IMR-90 (cell line): ENCODE data around the gene MPZL3. TPM values are rescaled to one million over a fixed set of nuclear protein-coding genes. Genes with fewer than 3 reads are reported as not detected.

Source experiments
- ATAC-seq: fragments of 200-7000 bp; cut with Tn5 transposase; 2 replicates; pipeline ENCODE4 v1.9.1; 2020; ENCODE audit warnings: low read depth, mild to moderate bottlenecking, moderate library complexity
- BruUV-seq: library from RNA; stranded (reverse); fragments of 400-500 nt; replicated peaks from 2 replicates; lab custom pipeline; 2021; lab: Mats Ljungman, UMichigan
- CTCF ChIA-PET: fragments of 300-600 bp; formaldehyde crosslinking; extraction: SDS; loops from one replicate; lab custom pipeline; 2021; ENCODE audit warnings: antibody characterized with exemption; lab: Yijun Ruan, JAX
- POLR2A ChIA-PET: fragments of 300-600 bp; sonication (Branson Sonifier 250); formaldehyde crosslinking; loops from one replicate; lab custom pipeline; 2022; ENCODE audit warnings: antibody characterized with exemption; ENCODE audit not compliant: unreplicated experiment; lab: Charles Lee
- DNase-seq: peaks from one replicate; pipeline ENCODE4 v3.0.0; 2013
- H2AFZ ChIP-seq: replicated peaks from 2 replicates; pipeline ENCODE3; 2013; ENCODE audit warnings: low read length, mild to moderate bottlenecking; ENCODE audit not compliant: poor library complexity
- H2AK5ac ChIP-seq: 2 replicates; pipeline ENCODE4 v1.6.1; 2013; ENCODE audit warnings: low read depth, low read length, inconsistent platforms
- H2AK9ac ChIP-seq: replicated peaks from 2 replicates; pipeline ENCODE3; 2013; ENCODE audit warnings: mild to moderate bottlenecking, low read depth, low read length, moderate library complexity; ENCODE audit not compliant: poor library complexity
- H2BK120ac ChIP-seq: 2 replicates; pipeline ENCODE4 v1.6.1; 2013; ENCODE audit warnings: low read depth, low read length, inconsistent platforms
- H2BK15ac ChIP-seq: 3 replicates; pipeline ENCODE4 v1.6.1; 2013; ENCODE audit warnings: low read depth, low read length, inconsistent platforms
- H2BK20ac ChIP-seq: 2 replicates; pipeline ENCODE4 v1.6.1; 2013; ENCODE audit warnings: low read depth, mild to moderate bottlenecking, inconsistent platforms, low read length, moderate library complexity
- H2BK5ac ChIP-seq: 2 replicates; pipeline ENCODE4 v1.6.1; 2013; ENCODE audit warnings: mild to moderate bottlenecking, low read depth, low read length, inconsistent platforms; ENCODE audit not compliant: poor library complexity, severe bottlenecking
- H3K14ac ChIP-seq: replicated peaks from 2 replicates; pipeline ENCODE4 v1.6.1; 2013; ENCODE audit warnings: low read depth, low read length, inconsistent platforms
- H3K18ac ChIP-seq: 2 replicates; pipeline ENCODE4 v1.6.1; 2013; ENCODE audit warnings: low read depth, low read length, control low read depth
- H3K23ac ChIP-seq: 2 replicates; pipeline ENCODE4 v1.6.1; 2013; ENCODE audit warnings: low read depth, low read length, inconsistent platforms
- H3K27ac ChIP-seq: 2 replicates; pipeline ENCODE4 v1.5.1; 2013; ENCODE audit warnings: mild to moderate bottlenecking, control low read depth, low read length; ENCODE audit not compliant: insufficient read depth
- H3K27me3 ChIP-seq: 2 replicates; pipeline ENCODE4 v1.6.1; 2013; ENCODE audit warnings: low read length; ENCODE audit not compliant: control insufficient read depth, insufficient read depth
- H3K36me3 ChIP-seq: 2 replicates; pipeline ENCODE4 v1.6.1; 2013; ENCODE audit warnings: low read length, mixed read lengths; ENCODE audit not compliant: control insufficient read depth, insufficient read depth
- H3K4ac ChIP-seq: 2 replicates; pipeline ENCODE4 v1.6.1; 2013; ENCODE audit warnings: low read depth, low read length, inconsistent platforms
- H3K4me1 ChIP-seq: 2 replicates; pipeline ENCODE4 v1.6.1; 2013; ENCODE audit warnings: low read length, mixed read lengths; ENCODE audit not compliant: control insufficient read depth, insufficient read depth
- H3K4me2 ChIP-seq: 2 replicates; pipeline ENCODE4 v1.6.1; 2013; ENCODE audit warnings: low read depth, mild to moderate bottlenecking, control low read depth, low read length, moderate library complexity
- H3K4me3 ChIP-seq: 2 replicates; pipeline ENCODE4 v1.5.1; 2013; ENCODE audit warnings: low read depth, mild to moderate bottlenecking, control low read depth, low read length, moderate library complexity; ENCODE audit not compliant: insufficient read depth
- H3K56ac ChIP-seq: 2 replicates; pipeline ENCODE4 v1.6.1; 2013; ENCODE audit warnings: low read length, inconsistent platforms; ENCODE audit not compliant: insufficient read depth; ENCODE audit errors: extremely low read depth
- H3K79me1 ChIP-seq, 2 experiments: 2 replicates each; pipeline ENCODE4 v1.6.1; 2013; ENCODE audit warnings: low read length in 2 of 2, inconsistent platforms in 1 of 2, low read depth in 1 of 2
- H3K9ac ChIP-seq: 2 replicates; pipeline ENCODE4 v1.6.1; 2013; ENCODE audit warnings: low read depth, low read length, control low read depth
- H3K9me1 ChIP-seq: 2 replicates; pipeline ENCODE4 v1.6.1; 2013; ENCODE audit warnings: low read length, inconsistent platforms; ENCODE audit not compliant: insufficient read depth
- H3K9me3 ChIP-seq: 2 replicates; pipeline ENCODE4 v1.6.1; 2013; ENCODE audit warnings: low read length; ENCODE audit not compliant: control insufficient read depth, insufficient read depth
- H4K20me1 ChIP-seq: 2 replicates; pipeline ENCODE4 v1.6.1; 2013; ENCODE audit warnings: low read length, inconsistent platforms; ENCODE audit not compliant: insufficient read depth
- H4K5ac ChIP-seq: 2 replicates; pipeline ENCODE4 v1.6.1; 2013; ENCODE audit warnings: mild to moderate bottlenecking, low read depth, low read length, control low read depth
- H4K8ac ChIP-seq, 2 experiments: 2 replicates each; pipeline ENCODE4 v1.6.1; 2013; ENCODE audit warnings: low read depth in 2 of 2, low read length in 2 of 2, control low read depth in 1 of 2, inconsistent platforms in 1 of 2
- H4K91ac ChIP-seq: 2 replicates; pipeline ENCODE4 v1.6.1; 2013; ENCODE audit warnings: low read depth, low read length, inconsistent platforms; ENCODE audit not compliant: insufficient read depth
- BHLHE40 ChIP-seq: fragments of 150-350 bp; IDR thresholded peaks from 2 replicates; pipeline ENCODE4 v1.6.1; 2016; ENCODE audit warnings: mild to moderate bottlenecking, low read depth, low read length
- CTCF ChIP-seq: conservative IDR thresholded peaks from 2 replicates; pipeline ENCODE4 v1.5.1; 2012; ENCODE audit warnings: mild to moderate bottlenecking, low read depth, low read length, improper control_type of control experiment
- FOS ChIP-seq: fragments of 150-350 bp; IDR thresholded peaks from 2 replicates; pipeline ENCODE4 v1.6.1; 2016; ENCODE audit warnings: low read depth, low read length
- MAFK ChIP-seq: IDR thresholded peaks from 2 replicates; pipeline ENCODE4 v1.6.1; 2012; ENCODE audit warnings: low read depth, low read length, improper control_type of control experiment
- MXI1 ChIP-seq: IDR thresholded peaks from 2 replicates; pipeline ENCODE4 v1.6.1; 2012; ENCODE audit warnings: low read depth, mild to moderate bottlenecking, low read length, moderate library complexity, borderline replicate concordance
- NFE2L2 ChIP-seq: fragments of 150-350 bp; IDR thresholded peaks from 2 replicates; pipeline ENCODE4 v1.6.1; 2016; ENCODE audit warnings: low read depth, mild to moderate bottlenecking, low read length
- POLR2A ChIP-seq: IDR thresholded peaks from 2 replicates; pipeline ENCODE4 v1.6.1; 2012; ENCODE audit warnings: mild to moderate bottlenecking, low read depth, low read length
- RAD21 ChIP-seq: IDR thresholded peaks from 2 replicates; pipeline ENCODE4 v1.6.1; 2012; ENCODE audit warnings: low read length, improper control_type of control experiment
- RCOR1 ChIP-seq: IDR thresholded peaks from 2 replicates; pipeline ENCODE4 v1.6.1; 2012; ENCODE audit warnings: mild to moderate bottlenecking, low read length, improper control_type of control experiment; ENCODE audit not compliant: insufficient replicate concordance
- SMC3 ChIP-seq: fragments of 150-350 bp; IDR thresholded peaks from 2 replicates; pipeline ENCODE4 v1.6.1; 2016; ENCODE audit warnings: low read depth, mild to moderate bottlenecking, antibody characterized with exemption, low read length, moderate library complexity
- USF2 ChIP-seq: fragments of 150-350 bp; IDR thresholded peaks from 2 replicates; pipeline ENCODE4 v1.6.1; 2017; ENCODE audit warnings: mild to moderate bottlenecking, antibody characterized with exemption, low read length, low read depth
- WGBS, 2 experiments: methylation state at CpG; one replicate each; pipeline versions ENCODE4 v1.1.5 to v1.1.7; 2013; ENCODE audit warnings: missing lambda C conversion rate in 2 of 2; ENCODE audit not compliant: insufficient read length in 1 of 2; ENCODE audit errors: extremely low coverage in 2 of 2; 5-methylcytosine and 5-hydroxymethylcytosine counted together
- dilution Hi-C: fragments of 300-500 bp; cut with HindIII; formaldehyde crosslinking; loops from one replicate; pipeline ENCODE4 v1.14.3; 2018; ENCODE audit warnings: low sequenced_read_pairs; ENCODE audit not compliant: unreplicated experiment
- in situ Hi-C: fragments of 300-500 bp; cut with MboI; formaldehyde crosslinking; loops from 3 replicates; pipeline ENCODE4 v1.14.3; 2019; ENCODE audit warnings: low sequenced_read_pairs, inconsistent platforms, mixed read lengths
- intact Hi-C: fragments of 100-400 bp; cut with micrococcal nuclease; formaldehyde crosslinking; loops from 2 replicates; pipeline ENCODE4 v1.10.0; 2022
- polyA plus RNA-seq, 3 experiments: library from polyadenylated mRNA; depleted of rRNA; stranded (reverse); fragments of >200 nt; gene quantifications; 2 replicates each; pipeline ENCODE4 v1.2.3, GENCODE V29; 2012; ENCODE audit warnings: low replicate concordance in 1 of 3
- total RNA-seq: library from RNA; depleted of rRNA; stranded (reverse); fragments of >200 nt; gene quantifications from 2 replicates; pipeline ENCODE4 v1.2.3, GENCODE V29; 2012

Gene MPZL3
- total and polyA plus RNA-seq, 2 of the 4 experiments (the other 2 are of a cell fraction), result 0.15 to 0.36 TPM

DNA sequence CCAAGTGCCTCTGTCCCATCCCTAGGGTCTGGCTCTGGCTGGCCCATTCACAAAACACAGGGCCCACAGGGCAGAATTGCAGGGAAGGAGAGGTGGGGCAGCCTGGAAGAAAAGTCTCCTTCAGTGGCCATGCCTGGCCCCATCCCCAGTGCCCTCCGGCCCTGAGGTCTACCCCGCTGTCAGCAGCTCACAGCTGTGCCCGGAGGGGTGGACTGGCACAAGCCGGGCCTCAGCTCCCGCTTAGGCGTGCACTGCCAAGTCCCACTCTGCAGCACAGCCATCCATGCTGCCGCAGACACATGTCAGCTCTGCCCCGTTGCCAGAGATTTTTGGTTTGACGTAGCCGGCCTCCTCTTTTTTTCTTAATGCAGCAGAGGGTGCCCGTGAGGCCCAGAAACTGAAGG is 71.9 kb downstream of the MPZL3 start:
- H3K4me2 ChIP-seq, result no peak overlapping the region; the same call in 1 of the 2 replicates
- no peak overlapping the region for H3K56ac ChIP-seq
- ATAC-seq (peak; percentile 42), DNase-seq (no peak)
- no peak overlapping the region for H3K18ac ChIP-seq
- H3K79me1 ChIP-seq, result no peaks in the 10 kb centered on the region
- ChIA-PET POLR2A (no interaction called here), CTCF (interaction anchor here (0.6 to 2.1 kb wide), 3 partner anchors 9 to 31 kb away, joined by 3 to 7 read pairs (median 5); no protein-coding TSS in a partner anchor)
- H4K91ac ChIP-seq, result no peak overlapping the region
- 0 out of 2 replicates have a peak, but pooled peaks cover 2% of the 10 kb centered on the region for H3K4me1 ChIP-seq
- H3K4ac ChIP-seq, result no peak overlapping the region
- H3K4me3 ChIP-seq, result no peak overlapping the region
- H2BK120ac ChIP-seq, result no peak overlapping the region
- peak overlapping the region; percentile 56 for H2AFZ ChIP-seq
- no peak overlapping the region for H4K5ac ChIP-seq
- H3K9me3 ChIP-seq, result no peaks in the 10 kb centered on the region
- TF ChIP-seq FOS, result no peak
- TF ChIP-seq MXI1, result no peak
- TF ChIP-seq MAFK, result no peak
- TF ChIP-seq BHLHE40, result no peak
- no peak for TF ChIP-seq RCOR1
- no peak for TF ChIP-seq CTCF
- TF ChIP-seq SMC3, result no peak
- no peak for TF ChIP-seq NFE2L2
- no peak for TF ChIP-seq RAD21
- no peak for TF ChIP-seq USF2
- TF ChIP-seq POLR2A, result no peak
- no TSS peak for BruUV-seq
- H2AK9ac ChIP-seq, result no peak overlapping the region
- H3K23ac ChIP-seq, result no peak overlapping the region
- intact Hi-C loops (no loop called here), in situ Hi-C loops (no loop called here), dilution Hi-C loops (no loop called here)
- no peak overlapping the region for H2BK5ac ChIP-seq
- H3K9me1 ChIP-seq, result no peaks in the 10 kb centered on the region
- 5% methylated on average over 11 of the region's 11 CpGs; no CpG with 5 or more reads in 1 of the 2 experiments for WGBS, 2 experiments
- no peaks in the 10 kb centered on the region for H3K36me3 ChIP-seq
- no peak overlapping the region for H4K8ac ChIP-seq
- H3K27me3 ChIP-seq, result peaks cover 10% of the 10 kb centered on the region
- no peaks in the 10 kb centered on the region for H4K20me1 ChIP-seq
- no peak overlapping the region for H3K27ac ChIP-seq
- no peak overlapping the region for H2AK5ac ChIP-seq
- no peak overlapping the region for H3K14ac ChIP-seq
- H2BK20ac ChIP-seq, result no peak overlapping the region
- no peak overlapping the region for H2BK15ac ChIP-seq
- H3K9ac ChIP-seq, result no peak overlapping the region
